ENCODE measurements around the gene CYTH4. TPM values are rescaled to one million over a fixed set of nuclear protein-coding genes. Genes with fewer than 3 reads are reported as not detected.

Gene CYTH4
- polyA plus RNA-seq, 1 donor (not counting 4 experiments of a cell fraction or from before 2014, with no cell fraction given) = 0.05 TPM

DNA sequence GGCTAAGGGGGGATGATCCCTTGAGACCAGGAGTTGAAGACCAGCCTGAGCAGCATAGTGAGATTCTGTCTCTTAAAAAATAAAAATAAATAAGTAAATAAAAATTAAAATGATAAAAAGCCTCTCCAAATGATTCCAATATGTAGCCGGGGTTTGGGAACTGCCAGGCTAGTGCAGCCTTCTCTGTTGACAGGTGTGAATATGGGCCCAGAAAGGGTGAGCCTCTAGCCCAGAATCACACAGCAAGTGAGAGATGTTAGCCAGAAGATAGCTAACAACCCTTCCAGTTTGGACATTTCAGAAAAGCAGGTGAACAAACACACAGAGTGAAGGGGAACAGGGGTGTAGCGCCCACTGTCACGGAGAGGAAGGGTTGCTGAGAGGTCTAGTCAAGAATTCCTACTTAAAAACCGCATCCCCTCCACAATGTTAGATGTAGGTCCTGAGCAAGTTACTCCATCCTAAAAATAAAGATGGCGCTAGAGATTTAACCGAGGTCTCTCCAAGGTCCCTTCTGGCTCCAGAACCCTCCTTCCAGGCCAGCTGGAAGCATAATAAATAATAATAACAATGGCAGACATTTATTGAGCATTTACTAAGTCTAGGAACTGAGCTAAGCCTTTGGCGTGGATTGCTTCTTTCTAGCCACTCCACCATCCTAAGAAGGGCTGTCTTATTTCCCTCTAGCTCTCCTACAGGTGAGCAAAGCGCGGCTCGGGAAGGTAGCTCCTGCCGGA is 51.6 kb downstream of the CYTH4 start:
- Histone ChIP-seq H3K36me3 (ENCODE audit: control insufficient read depth in 2 of 2, extremely low read depth in 1 of 2, insufficient read depth in 2 of 2, low read length in 2 of 2) (no peaks in the 10 kb centered on the region), H3K4me1 (ENCODE audit: control insufficient read depth, extremely low read depth, insufficient read depth, low read length) (peaks cover 38% of the 10 kb centered on the region), H3K79me2 (ENCODE audit: control insufficient read depth, insufficient read depth, low read length) (no peaks in the 10 kb centered on the region), H3K4me2 (ENCODE audit: control insufficient read depth, extremely low read depth, insufficient read depth, low read depth, low read length) (peak overlapping the region; percentile 63), H3K27ac (ENCODE audit: control insufficient read depth, insufficient read depth, low read length) (no peak overlapping the region), H3K9ac (ENCODE audit: control insufficient read depth, extremely low read depth, insufficient read depth, low read length) (no peak overlapping the region), H3K9me1 (ENCODE audit: control insufficient read depth, extremely low read depth, insufficient read depth, low read length) (no peaks in the 10 kb centered on the region), H2AFZ (ENCODE audit: control insufficient read depth, low read length) (peak overlapping the region; percentile 35), H3K4me3 (ENCODE audit: control insufficient read depth in 2 of 3, extremely low read depth in 1 of 3, insufficient read depth in 2 of 3, low read depth in 1 of 3, low read length in 3 of 3) (peak overlapping the region in 2 of 3 experiments; percentile 20 to 40), H3K9me3 (ENCODE audit: control insufficient read depth, low read depth, low read length) (no peaks in the 10 kb centered on the region), H4K20me1 (ENCODE audit: control insufficient read depth, extremely low read depth, insufficient read depth, low read length) (no peaks in the 10 kb centered on the region), H3K27me3 (ENCODE audit: control insufficient read depth, extremely low read depth, insufficient read depth, low read length) (peaks cover 23% of the 10 kb centered on the region)
- dilution Hi-C loops (cut with MboI; ENCODE audit: extremely low pct_ligation_motif_present, low sequenced_read_pairs) = no loop called here
- no peak for DNase-seq (ENCODE audit: low read depth, low spot score)
- TF ChIP-seq, protein P1, sequence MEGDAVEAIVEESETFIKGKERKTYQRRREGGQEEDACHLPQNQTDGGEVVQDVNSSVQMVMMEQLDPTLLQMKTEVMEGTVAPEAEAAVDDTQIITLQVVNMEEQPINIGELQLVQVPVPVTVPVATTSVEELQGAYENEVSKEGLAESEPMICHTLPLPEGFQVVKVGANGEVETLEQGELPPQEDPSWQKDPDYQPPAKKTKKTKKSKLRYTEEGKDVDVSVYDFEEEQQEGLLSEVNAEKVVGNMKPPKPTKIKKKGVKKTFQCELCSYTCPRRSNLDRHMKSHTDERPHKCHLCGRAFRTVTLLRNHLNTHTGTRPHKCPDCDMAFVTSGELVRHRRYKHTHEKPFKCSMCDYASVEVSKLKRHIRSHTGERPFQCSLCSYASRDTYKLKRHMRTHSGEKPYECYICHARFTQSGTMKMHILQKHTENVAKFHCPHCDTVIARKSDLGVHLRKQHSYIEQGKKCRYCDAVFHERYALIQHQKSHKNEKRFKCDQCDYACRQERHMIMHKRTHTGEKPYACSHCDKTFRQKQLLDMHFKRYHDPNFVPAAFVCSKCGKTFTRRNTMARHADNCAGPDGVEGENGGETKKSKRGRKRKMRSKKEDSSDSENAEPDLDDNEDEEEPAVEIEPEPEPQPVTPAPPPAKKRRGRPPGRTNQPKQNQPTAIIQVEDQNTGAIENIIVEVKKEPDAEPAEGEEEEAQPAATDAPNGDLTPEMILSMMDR (optimal IDR thresholded peaks at IDR 0.05 in 1 of 3, IDR thresholded peaks at IDR 0.05 in 1 of 3, conservative IDR thresholded peaks at IDR 0.05 in 1 of 3; ENCODE audit: extremely low read depth in 1 of 3, insufficient read depth in 2 of 3, low read length in 3 of 3) = no peak
- no peak for TF ChIP-seq EZH2 (IDR thresholded peaks at IDR 0.05; ENCODE audit: low read length)
- FAIRE-seq = no peak

DNA sequence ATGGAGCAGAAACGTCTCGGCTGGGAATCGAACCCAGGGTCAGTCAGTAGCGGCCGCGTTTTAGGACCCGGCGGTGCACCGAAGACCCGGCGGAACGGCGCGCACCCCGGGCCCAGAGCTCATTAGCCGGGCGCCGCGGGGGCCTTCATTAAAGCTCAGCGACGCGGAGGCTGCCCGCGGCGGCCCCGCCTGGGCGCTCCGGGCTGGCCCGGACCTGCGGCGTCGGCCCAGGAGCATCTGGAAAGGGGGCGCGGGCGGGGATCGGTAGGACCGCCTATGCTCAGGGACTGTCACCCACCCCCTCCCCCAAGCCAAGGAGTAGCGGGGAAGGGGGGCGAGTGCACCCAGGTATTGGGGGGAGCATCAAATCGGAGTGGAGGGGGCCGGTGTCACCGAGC is 52.2 kb downstream of the CYTH4 start:
- dilution Hi-C loops (cut with MboI; ENCODE audit: extremely low pct_ligation_motif_present, low sequenced_read_pairs) = no loop called here
- peak overlapping the region; percentile 35 for H2AFZ ChIP-seq (ENCODE audit: control insufficient read depth, low read length)
- peak overlapping the region; percentile 63 for H3K4me2 ChIP-seq (ENCODE audit: control insufficient read depth, extremely low read depth, insufficient read depth, low read depth, low read length)
- DNase-seq (ENCODE audit: low read depth, low spot score) (no peak), FAIRE-seq (no peak)
- H3K4me3 ChIP-seq (ENCODE audit: control insufficient read depth in 2 of 3, extremely low read depth in 1 of 3, insufficient read depth in 2 of 3, low read depth in 1 of 3, low read length in 3 of 3) = peak overlapping the region in 2 of 3 experiments; percentile 20 to 40
- H3K27me3 ChIP-seq (ENCODE audit: control insufficient read depth, extremely low read depth, insufficient read depth, low read length) = peaks cover 23% of the 10 kb centered on the region
- H3K36me3 ChIP-seq (ENCODE audit: control insufficient read depth in 2 of 2, extremely low read depth in 1 of 2, insufficient read depth in 2 of 2, low read length in 2 of 2) = no peaks in the 10 kb centered on the region
- H3K27ac ChIP-seq (ENCODE audit: control insufficient read depth, insufficient read depth, low read length) = no peak overlapping the region
- H3K9ac ChIP-seq (ENCODE audit: control insufficient read depth, extremely low read depth, insufficient read depth, low read length) = no peak overlapping the region
- no peaks in the 10 kb centered on the region for H4K20me1 ChIP-seq (ENCODE audit: control insufficient read depth, extremely low read depth, insufficient read depth, low read length)
- TF ChIP-seq, protein P1 (optimal IDR thresholded peaks at IDR 0.05 in 1 of 3, IDR thresholded peaks at IDR 0.05 in 1 of 3, conservative IDR thresholded peaks at IDR 0.05 in 1 of 3; ENCODE audit: extremely low read depth in 1 of 3, insufficient read depth in 2 of 3, low read length in 3 of 3) = no peak
- TF ChIP-seq EZH2 (IDR thresholded peaks at IDR 0.05; ENCODE audit: low read length) = no peak
- H3K9me3 ChIP-seq (ENCODE audit: control insufficient read depth, low read depth, low read length) = no peaks in the 10 kb centered on the region
- peaks cover 33% of the 10 kb centered on the region for H3K4me1 ChIP-seq (ENCODE audit: control insufficient read depth, extremely low read depth, insufficient read depth, low read length)
- H3K9me1 ChIP-seq (ENCODE audit: control insufficient read depth, extremely low read depth, insufficient read depth, low read length) = no peaks in the 10 kb centered on the region
- H3K79me2 ChIP-seq (ENCODE audit: control insufficient read depth, insufficient read depth, low read length) = no peaks in the 10 kb centered on the region
